Testis (tissue), 3 donors: ENCODE data around the gene USP48. TPM values are rescaled to one million over a fixed set of nuclear protein-coding genes. Genes with fewer than 3 reads are reported as not detected.

Source experiments
- DNase-seq: peaks from one replicate; pipeline ENCODE4 v3.0.0-alpha.2; 2019
- H3K27ac ChIP-seq, 2 donors: fragments of 200-600 bp; sonication (generic); one replicate each; pipeline ENCODE4 v1.5.1; 2019
- H3K27me3 ChIP-seq: fragments of 200-600 bp; sonication (generic); one replicate; pipeline ENCODE4 v1.5.1; 2019
- H3K36me3 ChIP-seq: fragments of 200-600 bp; sonication (generic); one replicate; pipeline ENCODE4 v1.5.1; 2017; ENCODE audit warnings: low read depth; ENCODE audit errors: missing control alignments
- H3K4me1 ChIP-seq: fragments of 200-600 bp; sonication (generic); one replicate; pipeline ENCODE4 v1.5.1; 2019
- H3K4me3 ChIP-seq, 2 donors: fragments of 200-600 bp; sonication (generic); one replicate each; pipeline ENCODE4 v1.5.1; 2017 to 2019
- H3K9me3 ChIP-seq: fragments of 200-600 bp; sonication (generic); one replicate; pipeline ENCODE4 v1.5.1; 2017
- CTCF ChIP-seq, 3 experiments: fragments of 450-650 bp in 2 of 3; fragments of 200-600 bp in 1 of 3; sonication (generic) in 1 of 3; IDR thresholded peaks; one replicate each; pipeline ENCODE4 v1.5.1; 2016 to 2019; ENCODE audit warnings: antibody characterized with exemption in 3 of 3, mild to moderate bottlenecking in 2 of 3, moderate library complexity in 1 of 3
- POLR2A ChIP-seq: fragments of 450-650 bp; IDR thresholded peaks from one replicate; pipeline ENCODE4 v1.6.1; 2017; ENCODE audit warnings: antibody characterized with exemption, mild to moderate bottlenecking, moderate library complexity
- WGBS, 2 donors: methylation state at CpG; one replicate each; pipeline ENCODE4 v1.1.5; 2018; 5-methylcytosine and 5-hydroxymethylcytosine counted together
- intact Hi-C: fragments of 100-400 bp; cut with DNase I; formaldehyde crosslinking; loops from one replicate; pipeline ENCODE4 v1.15.1; 2023; ENCODE audit warnings: low total_unique reads
- polyA plus RNA-seq: library from polyadenylated mRNA; stranded (reverse); fragments of 350-450 nt; fragmentation: Illumina TruSeq; extraction: RNeasy Lipid Tissue Mini Kit (QIAGEN cat#74804); gene quantifications from one replicate; pipeline ENCODE4 v1.2.3, GENCODE V29; 2014; ENCODE audit warnings: low read depth, low replicate concordance; ENCODE audit not compliant: insufficient read depth
- total RNA-seq, 2 donors: library from RNA; depleted of rRNA; stranded (reverse); fragments of >200 nt; gene quantifications; one replicate each; pipeline ENCODE4 v1.2.3, GENCODE V29; 2016

USP48 gene
- total and polyA plus RNA-seq, 3 donors from 2014 or later, result 33.3 to 66.2 (median 63.0) TPM

- WGBS, 2 donors, result 73 to 82% methylated on average over 9 to 10 of the region's 10 CpGs
- no peaks in the 10 kb centered on the region for H3K9me3 ChIP-seq
- intact Hi-C loops, result no loop called here
- TF ChIP-seq POLR2A, result no peak
- TF ChIP-seq CTCF (IDR thresholded peaks at IDR 0.05), result no peak
- peaks cover 5% of the 10 kb centered on the region for H3K4me1 ChIP-seq
- H3K27me3 ChIP-seq, result no peaks in the 10 kb centered on the region
- H3K4me3 ChIP-seq, result no peak overlapping the region
- no peaks in the 10 kb centered on the region for H3K36me3 ChIP-seq
- no peak overlapping the region for H3K27ac ChIP-seq
- no peak for DNase-seq
Observed at GRCh38 chr1:21664806-21665588, 118.0 kb downstream of the USP48 start.

GRCh38 chr1:21663951-21664805, 118.8 kb downstream of the USP48 start:
- Histone ChIP-seq H3K9me3 (no peaks in the 10 kb centered on the region), H3K4me1 (peaks cover 8% of the 10 kb centered on the region), H3K36me3 (no peaks in the 10 kb centered on the region), H3K27me3 (no peaks in the 10 kb centered on the region), H3K4me3 (no peak overlapping the region), H3K27ac (no peak overlapping the region)
- WGBS, 2 donors, result 80 to 81% methylated on average over 12 to 16 of the region's 16 CpGs
- intact Hi-C loops, result no loop called here
- no peak for TF ChIP-seq CTCF (IDR thresholded peaks at IDR 0.05)
- TF ChIP-seq POLR2A, result no peak
- DNase-seq, result no peak

GRCh38 chr1:21663248-21663950, 119.5 kb downstream of the USP48 start:
- Histone ChIP-seq H3K27ac (no peak overlapping the region), H3K9me3 (no peaks in the 10 kb centered on the region), H3K4me1 (peaks cover 3% of the 10 kb centered on the region), H3K36me3 (no peaks in the 10 kb centered on the region), H3K4me3 (no peak overlapping the region), H3K27me3 (no peaks in the 10 kb centered on the region)
- 42 to 48% methylated on average over 4 to 11 of the region's 11 CpGs for WGBS, 2 donors
- no peak for TF ChIP-seq CTCF (IDR thresholded peaks at IDR 0.05)
- TF ChIP-seq POLR2A, result no peak
- intact Hi-C loops, result no loop called here
- no peak for DNase-seq

GRCh38 chr1:21662426-21663247, 120.3 kb downstream of the USP48 start:
- H3K4me1 ChIP-seq, result peaks cover 3% of the 10 kb centered on the region

More at GRCh38 chr1:21662426-21663247, 120.3 kb downstream of the USP48 start:
- Histone ChIP-seq H3K27me3 (no peaks in the 10 kb centered on the region), H3K4me3 (no peak overlapping the region), H3K9me3 (no peaks in the 10 kb centered on the region), H3K36me3 (no peaks in the 10 kb centered on the region), H3K27ac (no peak overlapping the region)
- TF ChIP-seq CTCF (IDR thresholded peaks at IDR 0.05) (no peak), POLR2A (no peak)
- intact Hi-C loops, result no loop called here
- 58 to 95% methylated on average over 3 to 6 of the region's 6 CpGs for WGBS, 2 donors
- no peak for DNase-seq
